H1 (cell line): ENCODE data around the gene TNRC6B. TPM values are rescaled to one million over a fixed set of nuclear protein-coding genes. Genes with fewer than 3 reads are reported as not detected.

ENCODE experiments used
- BACH1 ChIP-seq: IDR thresholded peaks from 2 replicates; pipeline ENCODE4 v1.6.1; 2012; ENCODE audit warnings: low read length, improper control_type of control experiment
- BCL11A ChIP-seq, 2 experiments: IDR thresholded peaks; one replicate each; pipeline ENCODE4 v1.6.1; 2011; ENCODE audit warnings: low read depth in 2 of 2, low read length in 2 of 2, mild to moderate bottlenecking in 2 of 2
- CBX8 ChIP-seq: fragments of 300-800, 300-1000 bp; sonication (generic); IDR thresholded peaks from 2 replicates; pipeline ENCODE4 v1.7.1; 2016; ENCODE audit warnings: low read depth, low read length, borderline replicate concordance
- POLR2AphosphoS5 ChIP-seq: IDR thresholded peaks from 2 replicates; pipeline ENCODE4 v1.6.1; 2011; ENCODE audit warnings: low read depth, low read length
- RBBP5 ChIP-seq: IDR thresholded peaks from 2 replicates; pipeline ENCODE4 v1.7.1; 2012; ENCODE audit warnings: low read depth, mild to moderate bottlenecking, inconsistent platforms, low read length, moderate library complexity, borderline replicate concordance
- SRF ChIP-seq: IDR thresholded peaks from 2 replicates; pipeline ENCODE4 v1.6.1; 2011; ENCODE audit warnings: mild to moderate bottlenecking, low read depth, low read length, moderate library complexity
- TBP ChIP-seq: IDR thresholded peaks from 2 replicates; pipeline ENCODE4 v1.6.1; 2011; ENCODE audit warnings: low read depth, low read length, improper control_type of control experiment
- polyA plus RNA-seq, 7 experiments: library from polyadenylated mRNA; depleted of rRNA in 3 of 7; stranded (reverse) in 5 of 7; unstranded in 2 of 7; fragments of >200 nt in 5 of 7; fragments of 200-250 nt in 2 of 7; gene quantifications; 1 replicate in 5 of 7; 2 replicates in 1 of 7; 4 replicates in 1 of 7; pipeline versions ENCODE4 v1.2.1 to v1.2.3, GENCODE V29; 2011 to 2013; ENCODE audit warnings: missing spikeins in 2 of 7, mixed read lengths in 2 of 7
- total RNA-seq: library from RNA; stranded (reverse); fragmentation: NEBNext Ultra II Directional; extraction: Animal tissue kit (Norgen Biotek cat#: 25700); gene quantifications from 2 replicates; pipeline ENCODE4 v1.2.1, GENCODE V29; 2021
- TF ChIP-seq, protein P1 (sequence below): fragments of 300-600 bp; sonication (generic); IDR thresholded peaks from 2 replicates; pipeline ENCODE4 v1.7.1; 2012; ENCODE audit warnings: low read length, moderate library complexity, mild to moderate bottlenecking, inconsistent platforms; ENCODE audit not compliant: insufficient replicate concordance
- TF ChIP-seq, protein P2 (sequence below): IDR thresholded peaks from 2 replicates; pipeline ENCODE4 v1.6.1; 2011; ENCODE audit warnings: low read length, improper control_type of control experiment
- TF ChIP-seq, protein P3 (sequence below): IDR thresholded peaks from 2 replicates; pipeline ENCODE4 v1.6.1; 2011; ENCODE audit warnings: low read depth, mild to moderate bottlenecking, low read length; ENCODE audit not compliant: insufficient read depth

The TNRC6B gene
- total and polyA plus RNA-seq, 2 of the 8 experiments (the other 6 are each of a cell fraction or from before 2014, with no cell fraction given): 12.5 to 48.9 TPM

DNA sequence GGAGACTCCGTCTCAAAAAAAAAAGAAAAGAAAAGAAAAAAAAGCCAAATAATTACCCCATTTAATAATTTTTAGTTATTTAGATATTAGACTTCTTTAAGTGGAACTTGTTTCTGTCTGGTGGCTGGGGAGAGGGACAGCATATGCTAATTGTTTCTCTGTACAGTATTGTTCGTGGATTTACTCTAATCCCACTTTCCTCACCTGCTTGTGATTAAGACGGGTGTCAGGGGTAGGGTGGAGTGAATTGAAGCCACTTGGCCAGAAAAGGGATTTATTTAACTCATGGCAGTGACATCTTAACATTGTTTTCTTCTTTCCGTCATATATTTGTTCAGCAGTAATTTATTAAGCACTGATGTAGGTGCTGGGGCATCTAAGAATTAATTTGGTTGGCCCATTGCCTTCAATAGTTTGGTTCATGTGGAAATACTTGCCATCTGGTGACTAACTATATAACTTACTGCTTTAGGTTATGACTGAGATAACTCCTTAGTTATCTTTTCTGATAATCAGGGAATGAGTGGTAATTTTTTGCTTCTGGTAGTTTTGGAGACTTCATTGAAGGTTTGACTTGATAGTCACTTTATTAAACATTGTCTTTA is 4.6 kb downstream of the TNRC6B start (continued):
- TF ChIP-seq, protein P1, sequence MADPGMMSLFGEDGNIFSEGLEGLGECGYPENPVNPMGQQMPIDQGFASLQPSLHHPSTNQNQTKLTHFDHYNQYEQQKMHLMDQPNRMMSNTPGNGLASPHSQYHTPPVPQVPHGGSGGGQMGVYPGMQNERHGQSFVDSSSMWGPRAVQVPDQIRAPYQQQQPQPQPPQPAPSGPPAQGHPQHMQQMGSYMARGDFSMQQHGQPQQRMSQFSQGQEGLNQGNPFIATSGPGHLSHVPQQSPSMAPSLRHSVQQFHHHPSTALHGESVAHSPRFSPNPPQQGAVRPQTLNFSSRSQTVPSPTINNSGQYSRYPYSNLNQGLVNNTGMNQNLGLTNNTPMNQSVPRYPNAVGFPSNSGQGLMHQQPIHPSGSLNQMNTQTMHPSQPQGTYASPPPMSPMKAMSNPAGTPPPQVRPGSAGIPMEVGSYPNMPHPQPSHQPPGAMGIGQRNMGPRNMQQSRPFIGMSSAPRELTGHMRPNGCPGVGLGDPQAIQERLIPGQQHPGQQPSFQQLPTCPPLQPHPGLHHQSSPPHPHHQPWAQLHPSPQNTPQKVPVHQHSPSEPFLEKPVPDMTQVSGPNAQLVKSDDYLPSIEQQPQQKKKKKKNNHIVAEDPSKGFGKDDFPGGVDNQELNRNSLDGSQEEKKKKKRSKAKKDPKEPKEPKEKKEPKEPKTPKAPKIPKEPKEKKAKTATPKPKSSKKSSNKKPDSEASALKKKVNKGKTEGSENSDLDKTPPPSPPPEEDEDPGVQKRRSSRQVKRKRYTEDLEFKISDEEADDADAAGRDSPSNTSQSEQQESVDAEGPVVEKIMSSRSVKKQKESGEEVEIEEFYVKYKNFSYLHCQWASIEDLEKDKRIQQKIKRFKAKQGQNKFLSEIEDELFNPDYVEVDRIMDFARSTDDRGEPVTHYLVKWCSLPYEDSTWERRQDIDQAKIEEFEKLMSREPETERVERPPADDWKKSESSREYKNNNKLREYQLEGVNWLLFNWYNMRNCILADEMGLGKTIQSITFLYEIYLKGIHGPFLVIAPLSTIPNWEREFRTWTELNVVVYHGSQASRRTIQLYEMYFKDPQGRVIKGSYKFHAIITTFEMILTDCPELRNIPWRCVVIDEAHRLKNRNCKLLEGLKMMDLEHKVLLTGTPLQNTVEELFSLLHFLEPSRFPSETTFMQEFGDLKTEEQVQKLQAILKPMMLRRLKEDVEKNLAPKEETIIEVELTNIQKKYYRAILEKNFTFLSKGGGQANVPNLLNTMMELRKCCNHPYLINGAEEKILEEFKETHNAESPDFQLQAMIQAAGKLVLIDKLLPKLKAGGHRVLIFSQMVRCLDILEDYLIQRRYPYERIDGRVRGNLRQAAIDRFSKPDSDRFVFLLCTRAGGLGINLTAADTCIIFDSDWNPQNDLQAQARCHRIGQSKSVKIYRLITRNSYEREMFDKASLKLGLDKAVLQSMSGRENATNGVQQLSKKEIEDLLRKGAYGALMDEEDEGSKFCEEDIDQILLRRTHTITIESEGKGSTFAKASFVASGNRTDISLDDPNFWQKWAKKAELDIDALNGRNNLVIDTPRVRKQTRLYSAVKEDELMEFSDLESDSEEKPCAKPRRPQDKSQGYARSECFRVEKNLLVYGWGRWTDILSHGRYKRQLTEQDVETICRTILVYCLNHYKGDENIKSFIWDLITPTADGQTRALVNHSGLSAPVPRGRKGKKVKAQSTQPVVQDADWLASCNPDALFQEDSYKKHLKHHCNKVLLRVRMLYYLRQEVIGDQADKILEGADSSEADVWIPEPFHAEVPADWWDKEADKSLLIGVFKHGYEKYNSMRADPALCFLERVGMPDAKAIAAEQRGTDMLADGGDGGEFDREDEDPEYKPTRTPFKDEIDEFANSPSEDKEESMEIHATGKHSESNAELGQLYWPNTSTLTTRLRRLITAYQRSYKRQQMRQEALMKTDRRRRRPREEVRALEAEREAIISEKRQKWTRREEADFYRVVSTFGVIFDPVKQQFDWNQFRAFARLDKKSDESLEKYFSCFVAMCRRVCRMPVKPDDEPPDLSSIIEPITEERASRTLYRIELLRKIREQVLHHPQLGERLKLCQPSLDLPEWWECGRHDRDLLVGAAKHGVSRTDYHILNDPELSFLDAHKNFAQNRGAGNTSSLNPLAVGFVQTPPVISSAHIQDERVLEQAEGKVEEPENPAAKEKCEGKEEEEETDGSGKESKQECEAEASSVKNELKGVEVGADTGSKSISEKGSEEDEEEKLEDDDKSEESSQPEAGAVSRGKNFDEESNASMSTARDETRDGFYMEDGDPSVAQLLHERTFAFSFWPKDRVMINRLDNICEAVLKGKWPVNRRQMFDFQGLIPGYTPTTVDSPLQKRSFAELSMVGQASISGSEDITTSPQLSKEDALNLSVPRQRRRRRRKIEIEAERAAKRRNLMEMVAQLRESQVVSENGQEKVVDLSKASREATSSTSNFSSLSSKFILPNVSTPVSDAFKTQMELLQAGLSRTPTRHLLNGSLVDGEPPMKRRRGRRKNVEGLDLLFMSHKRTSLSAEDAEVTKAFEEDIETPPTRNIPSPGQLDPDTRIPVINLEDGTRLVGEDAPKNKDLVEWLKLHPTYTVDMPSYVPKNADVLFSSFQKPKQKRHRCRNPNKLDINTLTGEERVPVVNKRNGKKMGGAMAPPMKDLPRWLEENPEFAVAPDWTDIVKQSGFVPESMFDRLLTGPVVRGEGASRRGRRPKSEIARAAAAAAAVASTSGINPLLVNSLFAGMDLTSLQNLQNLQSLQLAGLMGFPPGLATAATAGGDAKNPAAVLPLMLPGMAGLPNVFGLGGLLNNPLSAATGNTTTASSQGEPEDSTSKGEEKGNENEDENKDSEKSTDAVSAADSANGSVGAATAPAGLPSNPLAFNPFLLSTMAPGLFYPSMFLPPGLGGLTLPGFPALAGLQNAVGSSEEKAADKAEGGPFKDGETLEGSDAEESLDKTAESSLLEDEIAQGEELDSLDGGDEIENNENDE: no peak
- no peak for TF ChIP-seq RBBP5
- TF ChIP-seq, protein P2, sequence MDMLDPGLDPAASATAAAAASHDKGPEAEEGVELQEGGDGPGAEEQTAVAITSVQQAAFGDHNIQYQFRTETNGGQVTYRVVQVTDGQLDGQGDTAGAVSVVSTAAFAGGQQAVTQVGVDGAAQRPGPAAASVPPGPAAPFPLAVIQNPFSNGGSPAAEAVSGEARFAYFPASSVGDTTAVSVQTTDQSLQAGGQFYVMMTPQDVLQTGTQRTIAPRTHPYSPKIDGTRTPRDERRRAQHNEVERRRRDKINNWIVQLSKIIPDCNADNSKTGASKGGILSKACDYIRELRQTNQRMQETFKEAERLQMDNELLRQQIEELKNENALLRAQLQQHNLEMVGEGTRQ: no peak
- TF ChIP-seq BCL11A (IDR thresholded peaks at IDR 0.05; ENCODE audit: low read depth in 2 of 2, low read length in 2 of 2): no peak
- no peak for TF ChIP-seq TBP
- TF ChIP-seq POLR2AphosphoS5: no peak
- TF ChIP-seq, protein P3, sequence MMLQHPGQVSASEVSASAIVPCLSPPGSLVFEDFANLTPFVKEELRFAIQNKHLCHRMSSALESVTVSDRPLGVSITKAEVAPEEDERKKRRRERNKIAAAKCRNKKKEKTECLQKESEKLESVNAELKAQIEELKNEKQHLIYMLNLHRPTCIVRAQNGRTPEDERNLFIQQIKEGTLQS: no peak
- TF ChIP-seq BACH1: no peak
- TF ChIP-seq SRF: no peak
- no peak for TF ChIP-seq CBX8
- TF ChIP-seq, all 59 proteins: peak for 0
